ENCODE results near the gene CCDC167. TPM values are rescaled to one million over a fixed set of nuclear protein-coding genes. Genes with fewer than 3 reads are reported as not detected.

CCDC167 gene
- total and polyA plus RNA-seq, 2 donors (not counting 1 experiment from before 2014, with no cell fraction given), result 8.3 to 35.7 TPM

GRCh38 chr6:37504024-37504423 lies 4.3 kb upstream of the CCDC167 start:
- Histone ChIP-seq H4K20me1 (ENCODE audit: control insufficient read depth, extremely low read depth, insufficient read depth, low read length) (no peaks in the 10 kb centered on the region), H3K36me3 (ENCODE audit: control insufficient read depth, insufficient read depth, low read length) (no peaks in the 10 kb centered on the region), H3K4me3 (replicated peaks in 1 of 4; ENCODE audit: control extremely low read depth in 1 of 4, insufficient read depth in 1 of 4, low read depth in 3 of 4, low read length in 4 of 4) (no peak overlapping the region), H3K9me3 (ENCODE audit: control insufficient read depth, insufficient read depth, low read depth, low read length) (no peaks in the 10 kb centered on the region), H3K4me2 (ENCODE audit: extremely low read depth, insufficient read depth, low read length) (no peak overlapping the region), H2AFZ (ENCODE audit: low read length) (no peak overlapping the region), H3K79me2 (ENCODE audit: control insufficient read depth, insufficient read depth, low read length) (no peaks in the 10 kb centered on the region), H3K4me1 (ENCODE audit: control insufficient read depth, extremely low read depth, insufficient read depth, low read length) (no peaks in the 10 kb centered on the region), H3K9ac (ENCODE audit: insufficient read depth, low read length) (no peak overlapping the region), H3K27me3 (ENCODE audit: control insufficient read depth, insufficient read depth, low read length) (peaks cover 20% of the 10 kb centered on the region), H3K27ac (ENCODE audit: insufficient read depth, low read length) (no peak overlapping the region)
- no peak for DNase-seq (ENCODE audit: low read depth in 2 of 2)
- TF ChIP-seq EZH2 (IDR thresholded peaks at IDR 0.05; ENCODE audit: low read length, missing control alignments), result no peak

DNA sequence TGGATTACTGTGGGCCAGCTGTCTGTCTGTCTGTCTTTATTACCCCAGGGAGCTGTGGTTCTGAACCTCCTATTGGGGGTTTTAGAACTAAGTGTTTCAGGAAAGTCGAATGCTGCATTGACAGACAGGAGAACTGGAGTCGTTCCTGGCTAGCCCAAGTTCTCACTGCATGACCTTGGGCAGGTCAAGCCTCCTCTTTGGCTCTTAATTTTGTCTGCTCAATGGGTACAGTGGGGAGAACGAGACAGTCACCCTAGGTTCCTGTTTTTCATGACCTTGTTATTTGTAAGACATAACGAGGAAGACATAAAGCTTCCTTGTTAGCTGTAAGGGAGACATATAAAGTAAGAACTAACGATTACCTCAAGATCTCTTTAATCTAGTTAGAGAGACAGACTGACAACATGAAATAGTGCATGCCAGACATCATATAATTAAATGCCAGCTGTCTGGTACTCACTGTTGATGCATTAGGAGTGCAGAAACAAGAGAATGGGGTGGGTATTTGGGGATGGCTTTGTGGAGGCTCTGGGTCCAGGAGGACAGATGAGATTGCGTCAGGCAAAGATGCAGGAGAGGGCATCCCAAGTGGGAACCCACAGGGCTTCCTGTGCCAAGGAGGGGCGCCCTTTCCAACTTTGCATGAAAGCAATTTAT lies 3.7 kb upstream of the CCDC167 start:
- no peaks in the 10 kb centered on the region for H3K79me2 ChIP-seq (ENCODE audit: control insufficient read depth, insufficient read depth, low read length)
- no peak overlapping the region for H3K9ac ChIP-seq (ENCODE audit: insufficient read depth, low read length)
- no peaks in the 10 kb centered on the region for H3K36me3 ChIP-seq (ENCODE audit: control insufficient read depth, insufficient read depth, low read length)
- no peak overlapping the region for H3K4me3 ChIP-seq (replicated peaks in 1 of 4; ENCODE audit: control extremely low read depth in 1 of 4, insufficient read depth in 1 of 4, low read depth in 3 of 4, low read length in 4 of 4)
- H3K4me1 ChIP-seq (ENCODE audit: control insufficient read depth, extremely low read depth, insufficient read depth, low read length), result no peaks in the 10 kb centered on the region
- H3K27ac ChIP-seq (ENCODE audit: insufficient read depth, low read length), result no peak overlapping the region
- TF ChIP-seq EZH2 (IDR thresholded peaks at IDR 0.05; ENCODE audit: low read length, missing control alignments) (no peak), CTCF (conservative IDR thresholded peaks at IDR 0.05 in 1 of 2, IDR thresholded peaks at IDR 0.05 in 1 of 2; ENCODE audit: low read depth in 1 of 2, low read length in 2 of 2) (no peak)
- H3K27me3 ChIP-seq (ENCODE audit: control insufficient read depth, insufficient read depth, low read length), result peaks cover 20% of the 10 kb centered on the region
- DNase-seq (ENCODE audit: low read depth in 2 of 2), result no peak
- no peak overlapping the region for H3K4me2 ChIP-seq (ENCODE audit: extremely low read depth, insufficient read depth, low read length)
- H2AFZ ChIP-seq (ENCODE audit: low read length), result no peak overlapping the region
- no peaks in the 10 kb centered on the region for H3K9me3 ChIP-seq (ENCODE audit: control insufficient read depth, insufficient read depth, low read depth, low read length)
- no peaks in the 10 kb centered on the region for H4K20me1 ChIP-seq (ENCODE audit: control insufficient read depth, extremely low read depth, insufficient read depth, low read length)

- Histone ChIP-seq H3K27ac (ENCODE audit: insufficient read depth, low read length) (no peak overlapping the region), H3K9ac (ENCODE audit: insufficient read depth, low read length) (no peak overlapping the region), H3K36me3 (ENCODE audit: control insufficient read depth, insufficient read depth, low read length) (no peaks in the 10 kb centered on the region), H3K9me3 (ENCODE audit: control insufficient read depth, insufficient read depth, low read depth, low read length) (no peaks in the 10 kb centered on the region), H3K4me3 (replicated peaks in 1 of 4; ENCODE audit: control extremely low read depth in 1 of 4, insufficient read depth in 1 of 4, low read depth in 3 of 4, low read length in 4 of 4) (no peak overlapping the region), H3K4me1 (ENCODE audit: control insufficient read depth, extremely low read depth, insufficient read depth, low read length) (no peaks in the 10 kb centered on the region), H2AFZ (ENCODE audit: low read length) (no peak overlapping the region), H4K20me1 (ENCODE audit: control insufficient read depth, extremely low read depth, insufficient read depth, low read length) (no peaks in the 10 kb centered on the region), H3K27me3 (ENCODE audit: control insufficient read depth, insufficient read depth, low read length) (peaks cover 20% of the 10 kb centered on the region), H3K4me2 (ENCODE audit: extremely low read depth, insufficient read depth, low read length) (no peak overlapping the region), H3K79me2 (ENCODE audit: control insufficient read depth, insufficient read depth, low read length) (no peaks in the 10 kb centered on the region)
- TF ChIP-seq CTCF (conservative IDR thresholded peaks at IDR 0.05 in 1 of 2, IDR thresholded peaks at IDR 0.05 in 1 of 2; ENCODE audit: low read depth in 1 of 2, low read length in 2 of 2) (no peak), EZH2 (IDR thresholded peaks at IDR 0.05; ENCODE audit: low read length, missing control alignments) (no peak)
- no peak for DNase-seq (ENCODE audit: low read depth in 2 of 2)
Observed at GRCh38 chr6:37502703-37503291, 3.1 kb upstream of the CCDC167 start.

All from fibroblast of lung (primary cell).